AG04450 (cell line): ENCODE data around the gene SLC25A23. TPM values are rescaled to one million over a fixed set of nuclear protein-coding genes. Genes with fewer than 3 reads are reported as not detected.

Source experiments
- CTCF ChIA-PET: fragments of 300-600, 350-600 bp; formaldehyde crosslinking; extraction: SDS; loops from one replicate; lab custom pipeline; 2022; ENCODE audit warnings: antibody characterized with exemption, inconsistent platforms; lab: Charles Lee
- POLR2A ChIA-PET: fragments of 350-600 bp; formaldehyde crosslinking; extraction: SDS; loops from one replicate; lab custom pipeline; 2021; ENCODE audit warnings: antibody characterized with exemption, inconsistent platforms; lab: Yijun Ruan, JAX
- DNase-seq: peaks from one replicate; pipeline ENCODE4 v3.0.0-alpha.2; 2011; ENCODE audit warnings: low read depth, low spot score
- H3K27ac ChIP-seq: one replicate; pipeline ENCODE4 v1.5.1; 2012; ENCODE audit warnings: low read depth, low read length, control low read depth
- H3K27me3 ChIP-seq: one replicate; pipeline ENCODE4 v1.6.0; 2012; ENCODE audit warnings: low read length; ENCODE audit not compliant: control insufficient read depth, insufficient read depth
- H3K4me3 ChIP-seq: 2 replicates; pipeline ENCODE4 v1.5.1; 2011; ENCODE audit warnings: mild to moderate bottlenecking, low read depth, low read length, control low read depth
- H3K9me3 ChIP-seq: 2 replicates; pipeline ENCODE4 v1.5.1; 2012; ENCODE audit warnings: low read length; ENCODE audit not compliant: control insufficient read depth, insufficient read depth
- CTCF ChIP-seq: IDR thresholded peaks from 2 replicates; pipeline ENCODE4 v1.5.1; 2011; ENCODE audit warnings: low read depth, low read length, control low read depth, inconsistent platforms
- polyA plus RNA-seq: library from polyadenylated mRNA; depleted of rRNA; stranded (reverse); fragments of >200 nt; gene quantifications from 2 replicates; pipeline ENCODE4 v1.2.3, GENCODE V29; 2011

The SLC25A23 gene
- polyA plus RNA-seq, 1 experiment, result 8.0 TPM

GRCh38 chr19:6500837-6501739 lies 41.5 kb upstream of the SLC25A23 start:
- no peak for TF ChIP-seq CTCF

GRCh38 chr19:6499052-6499790 lies 39.6 kb upstream of the SLC25A23 start:
- ChIA-PET POLR2A (no interaction called here), CTCF (no interaction called here)
- Histone ChIP-seq H3K4me3 (no peak overlapping the region), H3K27ac (no peak overlapping the region), H3K9me3 (peaks cover 15% of the 10 kb centered on the region), H3K27me3 (peaks cover 17% of the 10 kb centered on the region)
- no peak for DNase-seq
- TF ChIP-seq CTCF, result no peak

More at GRCh38 chr19:6500837-6501739, 41.5 kb upstream of the SLC25A23 start:
- peaks cover 17% of the 10 kb centered on the region for H3K27me3 ChIP-seq
- H3K9me3 ChIP-seq, result no peaks in the 10 kb centered on the region
- no peak for DNase-seq
- ChIA-PET CTCF (interaction anchor here (1.5 kb wide), 1 partner anchor 16 kb away, joined by 9 read pairs; no protein-coding TSS in a partner anchor), POLR2A (no interaction called here)
- no peak overlapping the region for H3K27ac ChIP-seq
- H3K4me3 ChIP-seq, result no peak overlapping the region

- POLR2A ChIA-PET, result no interaction called here
Measured at GRCh38 chr19:6498294-6499036, 38.9 kb upstream of the SLC25A23 start.

GRCh38 chr19:6495947-6496346 lies 36.4 kb upstream of the SLC25A23 start:
- Histone ChIP-seq H3K9me3 (peaks cover 15% of the 10 kb centered on the region), H3K27ac (no peak overlapping the region), H3K4me3 (no peak overlapping the region), H3K27me3 (peaks cover 3% of the 10 kb centered on the region)
- CTCF ChIA-PET, result no interaction called here
- POLR2A ChIA-PET, result no interaction called here
- DNase-seq, result no peak
- TF ChIP-seq CTCF, result no peak

More at GRCh38 chr19:6498294-6499036, 38.9 kb upstream of the SLC25A23 start:
- H3K9me3 ChIP-seq, result peaks cover 15% of the 10 kb centered on the region
- no peak overlapping the region for H3K4me3 ChIP-seq
- H3K27me3 ChIP-seq, result peaks cover 17% of the 10 kb centered on the region
- DNase-seq, result no peak
- no peak for TF ChIP-seq CTCF
- CTCF ChIA-PET, result no interaction called here
- no peak overlapping the region for H3K27ac ChIP-seq
